HG03135 (cell line): ENCODE results near the gene PLCB4.

Source experiments
- ATAC-seq: cut with Tn5 transposase; IDR thresholded peaks from one replicate; pipeline ENCODE4 v1.9.1; 2021; ENCODE audit warnings: mild to moderate bottlenecking, moderate library complexity; ENCODE audit not compliant: unreplicated experiment

Gene PLCB4

GRCh38 chr20:9256393-9256792 is 187.5 kb downstream of the PLCB4 start:
- ATAC-seq: no peak

- no peak for ATAC-seq
Observed at GRCh38 chr20:9258901-9259300, 190.0 kb downstream of the PLCB4 start.

- ATAC-seq: no peak
Observed at GRCh38 chr20:9260027-9260426, 191.1 kb downstream of the PLCB4 start.

- ATAC-seq: no peak
Observed at GRCh38 chr20:9261781-9262180, 192.9 kb downstream of the PLCB4 start.

- ATAC-seq: no peak
Observed at GRCh38 chr20:9262653-9263194, 193.8 kb downstream of the PLCB4 start.

- ATAC-seq: no peak
Observed at GRCh38 chr20:9269280-9269971, 200.5 kb downstream of the PLCB4 start.

GRCh38 chr20:9270831-9271230 is 201.9 kb downstream of the PLCB4 start:
- ATAC-seq: no peak

GRCh38 chr20:9276966-9277468 is 208.1 kb downstream of the PLCB4 start:
- no peak for ATAC-seq

- ATAC-seq: no peak
Observed at GRCh38 chr20:9279918-9280401, 211.1 kb downstream of the PLCB4 start.

GRCh38 chr20:9280666-9281065 is 211.8 kb downstream of the PLCB4 start:
- ATAC-seq: no peak

GRCh38 chr20:9281803-9282202 is 212.9 kb downstream of the PLCB4 start:
- ATAC-seq: no peak

- no peak for ATAC-seq
Observed at GRCh38 chr20:9285617-9286016, 216.7 kb downstream of the PLCB4 start.

- no peak for ATAC-seq
Observed at GRCh38 chr20:9286501-9287461, 217.9 kb downstream of the PLCB4 start.

- ATAC-seq: no peak
Observed at GRCh38 chr20:9287826-9288225, 218.9 kb downstream of the PLCB4 start.

- ATAC-seq: no peak
Observed at GRCh38 chr20:9290331-9290730, 221.4 kb downstream of the PLCB4 start.

- ATAC-seq: no peak
Observed at GRCh38 chr20:9293145-9293544, 224.3 kb downstream of the PLCB4 start.

- no peak for ATAC-seq
Observed at GRCh38 chr20:9294041-9294440, 225.2 kb downstream of the PLCB4 start.

GRCh38 chr20:9298906-9299305 is 230.0 kb downstream of the PLCB4 start:
- no peak for ATAC-seq

- ATAC-seq: no peak
Observed at GRCh38 chr20:9300080-9300479, 231.2 kb downstream of the PLCB4 start.

GRCh38 chr20:9300534-9300933 is 231.6 kb downstream of the PLCB4 start:
- ATAC-seq: no peak
